Ovary (tissue), 9 donors: ENCODE measurements around the gene MAN1C1. TPM values are rescaled to one million over a fixed set of nuclear protein-coding genes. Genes with fewer than 3 reads are reported as not detected.

Experiments
- DNase-seq, 5 donors: peaks; one replicate each; pipeline ENCODE4 v3.0.0-alpha.2; 2019 to 2020
- H3K27ac ChIP-seq, 2 donors: fragments of 200-600 bp; one replicate each; pipeline versions ENCODE4 v1.5.1 to v1.8.0; 2019 to 2022
- H3K27me3 ChIP-seq: fragments of 200-600 bp; one replicate; pipeline ENCODE4 v1.8.0; 2022
- H3K36me3 ChIP-seq: fragments of 200-600 bp; sonication (generic); one replicate; pipeline ENCODE4 v1.5.1; 2019
- H3K4me1 ChIP-seq: one replicate; pipeline ENCODE4 v1.8.1; 2013; ENCODE audit warnings: mild to moderate bottlenecking, moderate library complexity; ENCODE audit not compliant: insufficient read depth
- H3K4me3 ChIP-seq: fragments of 200-600 bp; sonication (generic); one replicate; pipeline ENCODE4 v1.5.1; 2017
- H3K9me3 ChIP-seq, 2 donors: fragments of 200-600 bp in 1 of 2; sonication (generic) in 1 of 2; one replicate each; pipeline versions ENCODE4 v1.5.1 to v1.8.1; 2013 to 2019; ENCODE audit warnings: mild to moderate bottlenecking in 1 of 2, moderate library complexity in 1 of 2
- CTCF ChIP-seq, 3 donors: fragments of 450-650 bp in 2 of 3; fragments of 200-600 bp in 1 of 3; IDR thresholded peaks; one replicate each; pipeline versions ENCODE4 v1.5.1 to v1.8.0; 2016 to 2022; ENCODE audit warnings: antibody characterized with exemption in 3 of 3, mild to moderate bottlenecking in 1 of 3
- EP300 ChIP-seq: sonication (generic); formaldehyde crosslinking; IDR thresholded peaks from one replicate; pipeline ENCODE4 v1.6.1; 2017; ENCODE audit warnings: antibody characterized with exemption
- POLR2A ChIP-seq: fragments of 450-650 bp; IDR thresholded peaks from one replicate; pipeline ENCODE4 v1.6.1; 2017; ENCODE audit warnings: antibody characterized with exemption, mild to moderate bottlenecking, moderate library complexity
- WGBS, 3 donors: extraction: QIAGEN DNeasy Blood & Tissue Kit in 1 of 3; methylation state at CpG; one replicate each; pipeline versions ENCODE4 v1.1.5 to v1.1.7; 2013 to 2017; 5-methylcytosine and 5-hydroxymethylcytosine counted together
- intact Hi-C, 4 donors: fragments of 100-400 bp; cut with DNase I; formaldehyde crosslinking; loops; one replicate each; pipeline versions ENCODE4 v1.11.0 to v1.15.1; 2022 to 2023
- polyA plus RNA-seq, 2 donors: library from polyadenylated mRNA; stranded (reverse); fragments of 200-250 nt in 1 of 2; fragments of 350-450 nt in 1 of 2; fragmentation: Illumina TruSeq in 1 of 2; extraction: RNeasy Lipid Tissue Mini Kit (QIAGEN cat#74804) in 1 of 2; gene quantifications; one replicate each; pipeline ENCODE4 v1.2.3, GENCODE V29; 2013 to 2014
- total RNA-seq, 7 donors: library from RNA; depleted of rRNA in 2 of 7; stranded (reverse); fragments of >200 nt in 2 of 7; fragmentation: NEBNext Ultra II Directional in 3 of 7; extraction: Animal tissue kit (Norgen Biotek cat#: 25700) in 3 of 7; gene quantifications; one replicate each; pipeline versions ENCODE4 v1.1.0 to v1.2.4, GENCODE V29; 2016 to 2023
- donor health status: DM: no; HTN: no; CAD: no; lungs with moderate emphysema.
- donor health status: DM: no; HTN: no; CAD: no.
- donor health status: Bipolar disorder and iron deficiency.
- donor health status: DM: yes; HTN: yes; CAD: no.
- donor health status: DM: no; HTN: no; CAD: no.
- donor health status: DM: yes; HTN: yes; CAD: no.

The MAN1C1 gene
- total and polyA plus RNA-seq, 9 donors, result 18.0 to 59.2 (median 33.1) TPM

- no peaks in the 10 kb centered on the region for H3K27me3 ChIP-seq
- intact Hi-C loops, result loop anchor here in 2 of 4 donors (10.0 kb wide), 2 partner anchors 49 to 99 kb away; no protein-coding TSS in a partner anchor
- no peak overlapping the region for H3K4me3 ChIP-seq
- H3K27ac ChIP-seq, result no peak overlapping the region
- 67 to 70% (median 70%) methylated on average over 7 of the region's 7 CpGs for WGBS, 3 donors
- DNase-seq, result no peak
- no peaks in the 10 kb centered on the region for H3K9me3 ChIP-seq
- H3K4me1 ChIP-seq, result no peaks in the 10 kb centered on the region
- H3K36me3 ChIP-seq, result no peaks in the 10 kb centered on the region
- TF ChIP-seq POLR2A, result no peak
- TF ChIP-seq EP300, result no peak
- no peak for TF ChIP-seq CTCF (IDR thresholded peaks at IDR 0.05)
Observed at GRCh38 chr1:25793585-25794170, 177.1 kb downstream of the MAN1C1 start.

- H3K27ac ChIP-seq, result no peak overlapping the region
- no peaks in the 10 kb centered on the region for H3K27me3 ChIP-seq
- DNase-seq, result no peak
- TF ChIP-seq EP300 (no peak), CTCF (IDR thresholded peaks at IDR 0.05) (no peak), POLR2A (no peak)
- H3K36me3 ChIP-seq, result no peaks in the 10 kb centered on the region
- intact Hi-C loops, result loop anchor here in 2 of 4 donors (10.0 kb wide), 2 partner anchors 50 to 100 kb away; no protein-coding TSS in a partner anchor
- H3K4me3 ChIP-seq, result no peak overlapping the region
- H3K9me3 ChIP-seq, result no peaks in the 10 kb centered on the region
- 58 to 64% (median 62%) methylated on average over 8 of the region's 8 CpGs for whole genome bisulfite sequencing, 3 donors
- H3K4me1 ChIP-seq, result no peaks in the 10 kb centered on the region
Observed at GRCh38 chr1:25794325-25794724, 177.7 kb downstream of the MAN1C1 start.

- Histone ChIP-seq H3K27me3 (no peaks in the 10 kb centered on the region), H3K9me3 (no peaks in the 10 kb centered on the region), H3K36me3 (no peaks in the 10 kb centered on the region), H3K4me1 (no peaks in the 10 kb centered on the region), H3K4me3 (no peak overlapping the region), H3K27ac (no peak overlapping the region)
- intact Hi-C loops, result loop anchor here in 3 of 4 donors (5.0 to 10.0 kb wide), 5 partner anchors 50 to 1383 kb away; partner anchors contain the start of gene STPG1 (in 1 of the 3)
- DNase-seq, result no peak
- TF ChIP-seq POLR2A (no peak), EP300 (no peak), CTCF (IDR thresholded peaks at IDR 0.05) (no peak)
- 60 to 67% (median 60%) methylated on average over 2 of the region's 2 CpGs for WGBS, 3 donors
Observed at GRCh38 chr1:25795211-25795610, 178.6 kb downstream of the MAN1C1 start.

- TF ChIP-seq CTCF (IDR thresholded peaks at IDR 0.05) (no peak), POLR2A (no peak), EP300 (no peak)
- intact Hi-C loops, result loop anchor here in 3 of 4 donors (2.0 to 10.0 kb wide), 6 partner anchors 51 to 1384 kb away; partner anchors contain the start of gene STPG1 (in 1 of the 3)
- H3K4me3 ChIP-seq, result no peak overlapping the region
- no peak overlapping the region for H3K27ac ChIP-seq
- no peaks in the 10 kb centered on the region for H3K27me3 ChIP-seq
- H3K36me3 ChIP-seq, result no peaks in the 10 kb centered on the region
- WGBS, 3 donors, result 78 to 81% (median 80%) methylated on average over 22 of the region's 22 CpGs
- H3K4me1 ChIP-seq, result peaks cover 4% of the 10 kb centered on the region
- no peaks in the 10 kb centered on the region for H3K9me3 ChIP-seq
- no peak for DNase-seq
Observed at GRCh38 chr1:25795946-25796810, 179.6 kb downstream of the MAN1C1 start.
